Measurements from ENCODE around the gene PHF1.
A peak's percentile ranks its signal among the peaks of the same experiment; 100 is the strongest.
"Not testable (repeated sequence)": the region's sequence is repeated elsewhere in the genome, so short reads cannot be mapped to it uniquely, and the experiment has no call there.

Gene PHF1

DNA sequence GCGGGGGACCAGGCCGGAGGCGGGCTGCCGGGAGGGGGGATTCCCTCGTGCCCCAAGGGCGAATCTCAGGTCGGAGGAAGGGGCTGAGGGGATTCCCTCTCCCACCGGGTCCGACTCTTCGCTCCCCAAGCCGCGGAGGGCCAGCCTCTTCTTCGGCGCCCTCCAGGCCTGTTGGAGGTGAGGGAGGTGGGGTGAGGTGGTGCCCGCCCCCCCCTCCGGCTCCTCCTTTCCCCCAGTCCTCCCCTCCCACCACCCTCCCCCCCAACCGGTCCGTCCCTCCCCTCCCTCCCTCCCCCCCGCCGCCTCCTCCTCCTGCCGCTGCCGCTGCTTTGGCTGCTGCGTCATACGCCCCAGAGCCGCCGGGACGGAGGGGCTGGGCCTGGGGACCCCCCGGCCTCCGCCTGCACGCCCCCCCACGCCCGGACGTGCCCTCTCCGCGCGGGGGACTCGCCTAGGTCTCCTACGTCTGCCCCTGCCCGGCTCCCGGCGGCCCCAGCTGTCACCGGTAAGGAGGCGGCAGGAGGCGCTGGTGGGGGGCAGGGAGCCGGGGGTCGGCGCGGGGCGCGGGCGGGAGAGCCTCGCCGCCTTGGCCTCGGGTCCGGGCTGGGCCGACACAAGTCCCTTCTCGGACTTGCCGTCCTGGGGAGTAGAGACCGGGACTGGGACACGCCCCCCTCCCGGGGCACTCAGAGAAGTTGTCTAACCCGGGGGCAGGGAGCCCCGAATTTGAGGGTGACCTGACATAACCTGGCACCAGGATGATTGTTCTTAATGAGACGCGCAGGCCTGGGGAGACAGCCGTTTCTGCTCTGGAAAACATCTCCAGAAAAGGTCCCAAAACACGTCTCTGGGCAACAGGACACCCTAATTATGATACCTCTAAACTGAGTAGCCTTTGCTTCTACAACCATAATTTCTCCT is at the start of gene PHF1:
PHF1 (plus strand) TSS at position 304 of the 921 bp plus-strand sequence. CDS start 1,250 bp downstream, outside the sequence.
- ChIA-PET POLR2A (no interaction called here), CTCF (interaction anchor here (1.2 to 1.8 kb wide), 3 partner anchors 16 to 20 kb away, joined by 3 to 6 read pairs (median 6); no protein-coding TSS in a partner anchor)
- no peak for DNase-seq (ENCODE audit: low read depth, low spot score)
- peak within 1 kb of the TSS; percentile 81 for H3K4me3 ChIP-seq (ENCODE audit: low read depth, low read length)
- TF ChIP-seq, protein P1, sequence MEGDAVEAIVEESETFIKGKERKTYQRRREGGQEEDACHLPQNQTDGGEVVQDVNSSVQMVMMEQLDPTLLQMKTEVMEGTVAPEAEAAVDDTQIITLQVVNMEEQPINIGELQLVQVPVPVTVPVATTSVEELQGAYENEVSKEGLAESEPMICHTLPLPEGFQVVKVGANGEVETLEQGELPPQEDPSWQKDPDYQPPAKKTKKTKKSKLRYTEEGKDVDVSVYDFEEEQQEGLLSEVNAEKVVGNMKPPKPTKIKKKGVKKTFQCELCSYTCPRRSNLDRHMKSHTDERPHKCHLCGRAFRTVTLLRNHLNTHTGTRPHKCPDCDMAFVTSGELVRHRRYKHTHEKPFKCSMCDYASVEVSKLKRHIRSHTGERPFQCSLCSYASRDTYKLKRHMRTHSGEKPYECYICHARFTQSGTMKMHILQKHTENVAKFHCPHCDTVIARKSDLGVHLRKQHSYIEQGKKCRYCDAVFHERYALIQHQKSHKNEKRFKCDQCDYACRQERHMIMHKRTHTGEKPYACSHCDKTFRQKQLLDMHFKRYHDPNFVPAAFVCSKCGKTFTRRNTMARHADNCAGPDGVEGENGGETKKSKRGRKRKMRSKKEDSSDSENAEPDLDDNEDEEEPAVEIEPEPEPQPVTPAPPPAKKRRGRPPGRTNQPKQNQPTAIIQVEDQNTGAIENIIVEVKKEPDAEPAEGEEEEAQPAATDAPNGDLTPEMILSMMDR (IDR thresholded peaks at IDR 0.05; ENCODE audit: insufficient read depth, low read length, missing control alignments) = no peak

DNA sequence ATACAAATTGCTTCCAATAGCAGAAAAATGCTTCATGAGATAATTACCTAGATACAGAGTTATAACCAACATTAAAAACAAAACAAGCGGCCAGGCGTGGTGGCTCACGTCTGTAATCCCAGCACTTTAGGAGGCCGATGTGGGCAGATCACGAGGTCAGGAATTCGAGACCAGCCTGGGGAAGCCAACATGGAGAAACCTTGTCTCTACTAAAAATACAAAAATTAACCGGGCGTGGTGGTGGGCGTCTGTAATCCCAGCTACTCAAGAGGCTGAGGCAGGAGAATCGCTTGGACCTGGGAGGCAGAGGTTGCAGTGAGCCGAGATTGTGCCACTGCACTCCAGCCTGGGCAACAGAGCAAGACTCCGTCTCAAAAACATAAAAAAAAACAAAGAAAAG is 47.3 kb upstream of the PHF1 start:
- H3K4me3 ChIP-seq (ENCODE audit: low read depth, low read length); CTCF ChIA-PET; POLR2A ChIA-PET; DNase-seq (ENCODE audit: low read depth, low spot score): not testable (repeated sequence)

DNA sequence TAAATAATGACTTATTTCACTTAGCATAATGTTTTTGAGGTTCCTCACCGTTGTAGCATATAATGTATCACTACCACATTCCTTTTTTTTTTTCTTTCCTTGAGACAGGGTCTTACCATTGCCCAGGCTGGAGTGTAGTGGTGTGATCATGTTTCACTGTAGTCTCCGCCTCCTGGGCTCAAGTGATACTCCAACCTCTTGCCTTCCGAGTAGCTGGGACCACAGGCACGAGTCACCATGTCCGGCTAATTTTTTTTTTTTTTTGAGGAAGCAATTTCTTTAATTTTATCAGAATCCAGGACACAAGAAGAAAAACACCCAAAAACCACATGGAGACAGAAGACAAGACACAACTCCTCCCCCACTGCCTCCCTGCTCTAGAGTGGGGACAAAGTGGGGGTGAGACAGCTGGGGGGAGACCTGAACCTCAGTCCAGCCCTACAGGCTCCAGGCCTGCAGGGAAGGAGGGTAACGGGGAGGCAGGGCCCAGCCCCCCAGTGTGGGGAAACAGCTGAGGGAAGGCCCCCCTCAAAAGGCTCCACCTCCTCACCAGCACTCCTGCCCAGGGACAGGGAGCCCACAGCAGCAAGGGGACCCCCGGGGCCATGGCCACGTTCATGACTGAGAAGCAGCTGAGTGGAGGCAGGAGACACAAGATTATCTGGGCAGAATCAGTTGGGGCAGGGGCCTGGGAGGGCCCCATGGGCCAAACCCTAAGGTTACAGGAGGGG is 46.2 kb upstream of the PHF1 start:
- H3K4me3 ChIP-seq (ENCODE audit: low read depth, low read length); POLR2A ChIA-PET; DNase-seq (ENCODE audit: low read depth, low spot score): not testable (repeated sequence)
- CTCF ChIA-PET = interaction anchor here (0.6 to 0.8 kb wide), 2 partner anchors 26 to 1061 kb away, joined by 3 read pairs; partner anchors contain the start of gene RPS10

DNA sequence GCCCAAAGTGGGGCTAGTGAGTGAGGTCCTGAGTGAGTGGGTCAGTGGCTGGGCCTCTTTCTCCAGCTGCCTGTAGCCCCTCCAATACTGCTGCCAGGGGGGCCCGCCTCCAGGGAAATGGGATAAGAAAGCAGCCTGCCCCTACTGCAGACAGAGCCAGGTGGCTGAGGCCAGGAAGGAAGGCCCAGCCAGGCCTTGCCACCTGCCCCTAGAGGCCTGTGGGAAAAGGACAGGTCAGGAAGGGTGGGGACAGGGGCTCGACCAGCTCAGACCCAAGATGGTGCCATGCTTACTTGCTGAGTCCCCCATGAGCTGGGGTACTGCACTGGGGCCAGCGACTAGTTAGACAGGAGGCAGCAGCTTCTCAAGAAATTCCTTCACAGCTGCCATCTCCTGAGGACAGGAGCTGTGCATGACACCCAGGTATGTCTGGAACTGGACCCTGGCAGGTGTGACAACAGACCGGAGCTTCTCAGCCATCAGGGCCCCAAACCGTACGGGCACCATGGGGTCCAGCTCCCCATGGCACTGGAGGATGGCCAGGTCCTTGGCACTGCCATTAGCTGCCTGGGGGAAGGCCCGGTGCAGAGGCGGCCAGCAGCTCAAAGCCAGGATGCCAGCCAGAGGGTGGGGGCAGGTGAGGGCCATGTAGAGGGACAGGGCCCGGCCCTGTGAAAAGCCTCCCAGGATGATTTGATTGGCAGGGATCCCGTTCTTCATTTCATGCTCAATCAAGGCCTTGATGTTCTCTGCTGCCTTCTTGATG is 45.4 kb upstream of the PHF1 start:
- POLR2A ChIA-PET; H3K4me3 ChIP-seq (ENCODE audit: low read depth, low read length); DNase-seq (ENCODE audit: low read depth, low spot score): not testable (repeated sequence)
- CTCF ChIA-PET = interaction anchor here (0.8 kb wide), 1 partner anchor 25 kb away, joined by 3 read pairs; no protein-coding TSS in a partner anchor

DNA sequence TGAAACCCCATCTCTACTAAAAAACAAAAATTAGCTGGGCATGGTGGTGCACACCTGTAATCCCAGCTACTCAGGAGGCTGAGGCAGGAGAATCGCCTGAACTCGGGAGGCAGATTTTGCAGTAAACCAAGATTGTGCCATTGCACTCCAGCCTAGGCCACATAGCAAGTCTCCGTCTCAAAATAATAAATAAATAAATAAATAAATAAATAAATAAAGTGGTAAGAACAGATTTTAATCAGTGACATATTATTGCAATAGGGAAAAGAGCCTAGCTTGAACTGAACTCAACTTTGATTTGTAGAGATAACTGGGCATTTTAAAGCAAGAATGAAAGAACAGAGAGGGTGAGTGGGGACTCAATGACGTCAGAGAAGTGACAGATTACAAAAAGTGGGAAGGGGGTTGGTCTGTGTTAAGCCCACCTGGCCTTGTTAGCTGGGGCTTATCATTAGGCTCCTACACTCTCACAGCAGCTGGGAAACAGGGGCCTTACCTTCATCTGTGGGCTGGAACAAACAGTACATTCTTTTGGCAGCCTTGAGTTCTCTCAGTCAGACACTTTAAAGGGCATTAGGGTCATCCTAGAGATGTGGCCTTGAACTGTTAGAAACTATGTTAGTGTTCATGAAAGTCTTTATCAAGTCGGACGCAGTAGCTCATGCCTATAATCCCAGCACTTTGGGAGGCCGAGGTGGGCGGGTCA is 43.7 kb upstream of the PHF1 start:
- POLR2A ChIA-PET = no interaction called here
- no peak for DNase-seq (ENCODE audit: low read depth, low spot score)
- H3K4me3 ChIP-seq (ENCODE audit: low read depth, low read length) = no peak overlapping the region
- CTCF ChIA-PET = interaction anchor here (1.6 kb wide), 1 partner anchor 24 kb away, joined by 6 read pairs; no protein-coding TSS in a partner anchor
- TF ChIP-seq, protein P1 (IDR thresholded peaks at IDR 0.05; ENCODE audit: insufficient read depth, low read length, missing control alignments) = no peak

DNA sequence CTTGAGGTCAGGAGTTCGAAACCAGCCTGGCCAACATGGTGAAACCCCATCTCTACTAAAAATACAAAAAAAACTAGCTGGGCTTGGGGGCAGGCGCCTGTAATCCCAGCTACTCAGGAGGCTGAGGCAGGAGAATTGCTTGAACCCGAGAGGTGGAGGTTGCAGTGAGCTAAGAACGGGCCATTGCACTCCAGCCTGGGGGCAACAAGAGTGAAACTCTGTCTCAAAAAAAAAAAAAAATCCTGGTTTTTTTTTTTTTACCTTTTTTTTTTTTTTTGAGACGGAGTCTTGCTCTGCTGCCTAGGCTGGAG is 43.1 kb upstream of the PHF1 start:
- DNase-seq (ENCODE audit: low read depth, low spot score); POLR2A ChIA-PET; H3K4me3 ChIP-seq (ENCODE audit: low read depth, low read length): not testable (repeated sequence)
- CTCF ChIA-PET = interaction anchor here (1.6 kb wide), 1 partner anchor 23 kb away, joined by 6 read pairs; no protein-coding TSS in a partner anchor

DNA sequence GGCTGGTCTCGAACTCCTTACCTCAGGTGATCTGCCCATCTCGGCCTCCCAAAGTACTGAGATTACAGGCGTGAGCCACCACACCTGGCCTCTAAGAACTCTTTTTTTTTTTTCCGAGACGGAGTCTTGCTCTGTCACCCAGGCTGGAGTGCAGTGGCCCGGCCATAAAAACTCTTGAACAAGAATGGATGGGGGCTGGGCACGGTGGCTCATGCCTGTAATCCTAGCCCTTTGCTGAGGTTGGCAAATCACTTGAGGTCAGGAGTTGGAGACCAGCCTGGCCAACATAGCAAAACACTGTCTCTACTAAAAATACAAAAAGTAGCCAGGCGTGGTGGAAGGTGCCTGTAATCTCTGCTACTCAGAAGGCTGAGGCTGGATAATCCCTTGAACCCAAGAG is 38.9 kb upstream of the PHF1 start:
- H3K4me3 ChIP-seq (ENCODE audit: low read depth, low read length); POLR2A ChIA-PET; DNase-seq (ENCODE audit: low read depth, low spot score): not testable (repeated sequence)
- CTCF ChIA-PET = interaction anchor here (4.9 kb wide), 1 partner anchor 19 kb away, joined by 26 read pairs; no protein-coding TSS in a partner anchor

DNA sequence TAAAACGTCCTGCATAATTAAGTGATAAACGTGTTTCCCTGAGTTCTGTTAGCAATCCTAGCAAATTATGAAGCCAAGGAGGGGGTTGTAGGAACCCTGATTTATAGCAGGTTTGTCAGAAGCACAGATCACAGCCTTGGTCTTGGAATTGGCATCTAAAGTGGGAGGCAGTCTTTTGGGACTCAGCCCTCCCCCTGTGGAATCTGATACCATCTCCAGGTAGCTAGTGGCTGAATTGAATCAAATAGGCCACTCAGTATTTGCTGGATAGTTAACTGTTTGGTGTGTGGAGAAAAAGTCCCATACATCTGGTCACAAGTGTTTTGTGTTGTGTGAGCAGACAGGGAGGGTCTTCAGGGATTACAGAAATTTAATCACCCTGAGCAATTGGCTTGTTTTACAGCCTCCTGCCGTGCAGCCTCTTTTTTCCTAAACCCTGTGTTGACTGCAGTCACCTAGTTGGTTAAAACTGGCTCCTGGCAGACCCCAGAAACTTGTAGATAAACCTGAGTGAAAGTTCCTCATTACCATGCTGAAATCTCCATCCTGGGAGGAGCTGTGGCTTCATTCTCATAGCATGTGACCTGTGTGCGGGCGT is 38.2 kb upstream of the PHF1 start:
- H3K4me3 ChIP-seq (ENCODE audit: low read depth, low read length) = no peak overlapping the region
- CTCF ChIA-PET = interaction anchor here (4.9 kb wide), 1 partner anchor 18 kb away, joined by 26 read pairs; no protein-coding TSS in a partner anchor
- DNase-seq (ENCODE audit: low read depth, low spot score) = no peak
- TF ChIP-seq, protein P1 (IDR thresholded peaks at IDR 0.05; ENCODE audit: insufficient read depth, low read length, missing control alignments) = no peak
- POLR2A ChIA-PET = no interaction called here
